Measurements from ENCODE around the gene SKAP1.

The SKAP1 gene

DNA sequence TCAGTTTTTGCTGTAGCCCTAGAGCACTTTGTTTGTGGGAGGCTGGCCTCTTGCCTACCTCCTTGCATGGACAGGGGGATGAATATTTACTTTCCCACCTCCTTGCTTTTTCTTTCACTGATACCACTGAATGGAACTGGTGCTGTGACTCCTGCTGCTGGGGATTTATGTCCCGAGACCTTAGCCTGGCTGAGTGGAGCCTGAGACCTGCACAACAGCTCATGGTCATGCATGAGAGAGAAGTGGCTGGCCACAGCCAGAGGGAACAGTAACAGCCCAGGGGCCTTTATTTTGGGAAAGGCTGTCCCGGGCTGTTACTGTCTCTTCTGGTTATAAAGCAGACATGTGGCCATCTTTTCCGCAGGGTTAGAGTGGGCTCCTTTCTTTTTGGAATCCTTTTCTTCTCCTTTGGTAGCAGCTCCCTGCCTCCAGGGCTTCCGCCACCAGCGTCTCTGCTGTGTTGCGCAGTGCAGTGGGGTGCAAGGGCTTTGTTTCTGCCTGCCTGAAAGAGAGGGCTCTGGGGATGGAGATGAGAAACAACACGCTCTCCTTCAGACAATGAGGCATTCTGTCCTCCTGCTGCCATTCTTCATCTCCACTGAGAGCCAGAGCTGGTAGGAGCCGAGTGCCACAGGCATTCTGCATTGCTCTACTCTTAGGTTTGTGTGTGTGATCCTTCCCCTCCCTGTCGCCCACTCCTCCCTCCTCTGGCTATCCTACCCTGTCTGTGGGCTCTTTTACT lies 307.9 kb downstream of the SKAP1 start:
- H3K9me2 ChIP-seq (replicated peaks; ENCODE audit: low read depth, low read length), result no peaks in the 10 kb centered on the region
- no peaks in the 10 kb centered on the region for H3K9me3 ChIP-seq (ENCODE audit: insufficient read depth, low read depth, low read length)
- TF ChIP-seq, protein P1, sequence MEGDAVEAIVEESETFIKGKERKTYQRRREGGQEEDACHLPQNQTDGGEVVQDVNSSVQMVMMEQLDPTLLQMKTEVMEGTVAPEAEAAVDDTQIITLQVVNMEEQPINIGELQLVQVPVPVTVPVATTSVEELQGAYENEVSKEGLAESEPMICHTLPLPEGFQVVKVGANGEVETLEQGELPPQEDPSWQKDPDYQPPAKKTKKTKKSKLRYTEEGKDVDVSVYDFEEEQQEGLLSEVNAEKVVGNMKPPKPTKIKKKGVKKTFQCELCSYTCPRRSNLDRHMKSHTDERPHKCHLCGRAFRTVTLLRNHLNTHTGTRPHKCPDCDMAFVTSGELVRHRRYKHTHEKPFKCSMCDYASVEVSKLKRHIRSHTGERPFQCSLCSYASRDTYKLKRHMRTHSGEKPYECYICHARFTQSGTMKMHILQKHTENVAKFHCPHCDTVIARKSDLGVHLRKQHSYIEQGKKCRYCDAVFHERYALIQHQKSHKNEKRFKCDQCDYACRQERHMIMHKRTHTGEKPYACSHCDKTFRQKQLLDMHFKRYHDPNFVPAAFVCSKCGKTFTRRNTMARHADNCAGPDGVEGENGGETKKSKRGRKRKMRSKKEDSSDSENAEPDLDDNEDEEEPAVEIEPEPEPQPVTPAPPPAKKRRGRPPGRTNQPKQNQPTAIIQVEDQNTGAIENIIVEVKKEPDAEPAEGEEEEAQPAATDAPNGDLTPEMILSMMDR (conservative IDR thresholded peaks at IDR 0.05; ENCODE audit: low read length), result no peak
- TF ChIP-seq EZH2phosphoT487 (IDR thresholded peaks at IDR 0.05; ENCODE audit: borderline replicate concordance), result no peak
- H3K79me2 ChIP-seq (ENCODE audit: insufficient read depth, low read length), result no peaks in the 10 kb centered on the region
- H2AFZ ChIP-seq (ENCODE audit: low read length), result no peak overlapping the region
- H3F3A ChIP-seq (ENCODE audit: low read depth), result no peaks in the 10 kb centered on the region
- no peaks in the 10 kb centered on the region for H3K27me3 ChIP-seq (ENCODE audit: insufficient read depth, low read length, poor library complexity, severe bottlenecking)
- H3K9ac ChIP-seq (ENCODE audit: low read depth, low read length, poor library complexity, severe bottlenecking), result no peak overlapping the region
- H4K20me1 ChIP-seq (ENCODE audit: insufficient read depth, low read length, poor library complexity, severe bottlenecking), result no peaks in the 10 kb centered on the region
- no peaks in the 10 kb centered on the region for H3K4me1 ChIP-seq (ENCODE audit: insufficient read depth, low read length, poor library complexity, severe bottlenecking)
- H3K36me3 ChIP-seq (ENCODE audit: insufficient read depth, low read length), result peaks cover 55% of the 10 kb centered on the region; the same call in 1 of the 2 replicates
- no peak overlapping the region for H3K4me3 ChIP-seq (ENCODE audit: low read length, poor library complexity, severe bottlenecking)
- H3K4me2 ChIP-seq (ENCODE audit: low read depth, low read length, poor library complexity, severe bottlenecking), result no peak overlapping the region

DNA sequence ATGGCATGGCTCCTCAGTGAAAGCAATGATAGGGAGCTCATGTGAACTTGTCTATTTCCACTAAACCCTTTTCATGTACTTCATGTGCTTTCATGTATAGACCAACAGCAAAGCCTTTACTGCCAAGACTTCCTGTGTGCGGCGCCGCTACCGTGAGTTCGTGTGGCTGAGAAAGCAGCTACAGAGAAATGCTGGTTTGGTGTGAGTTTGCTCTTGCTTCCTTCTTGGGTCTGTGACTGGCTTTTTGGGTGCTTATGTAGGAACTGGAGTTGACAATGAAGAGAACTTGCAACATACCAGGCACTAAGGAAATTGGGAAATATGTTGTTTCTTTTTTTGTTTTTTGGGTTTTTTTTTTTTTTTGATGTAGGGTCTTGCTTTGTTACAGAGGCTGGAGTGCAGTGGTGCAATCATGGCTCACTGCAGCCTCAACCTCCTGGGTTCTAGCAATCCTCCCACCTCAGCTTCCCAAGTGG lies 316.8 kb downstream of the SKAP1 start:
- peaks cover 40% of the 10 kb centered on the region for H3K4me1 ChIP-seq (ENCODE audit: insufficient read depth, low read length, poor library complexity, severe bottlenecking)
- peak overlapping the region; percentile 47 for H3K4me2 ChIP-seq (ENCODE audit: low read depth, low read length, poor library complexity, severe bottlenecking)
- no peaks in the 10 kb centered on the region for H3K27me3 ChIP-seq (ENCODE audit: insufficient read depth, low read length, poor library complexity, severe bottlenecking)
- TF ChIP-seq, protein P1 (conservative IDR thresholded peaks at IDR 0.05; ENCODE audit: low read length), result no peak
- no peak for TF ChIP-seq EZH2phosphoT487 (IDR thresholded peaks at IDR 0.05; ENCODE audit: borderline replicate concordance)
- H2AFZ ChIP-seq (ENCODE audit: low read length), result 0 out of 2 replicates have a peak overlapping the region, but pooled peaks have one; percentile 4
- H3F3A ChIP-seq (ENCODE audit: low read depth), result no peaks in the 10 kb centered on the region; the same call in 1 of the 2 replicates
- peak overlapping the region; percentile 49 for H3K9ac ChIP-seq (ENCODE audit: low read depth, low read length, poor library complexity, severe bottlenecking)
- H3K4me3 ChIP-seq (ENCODE audit: low read length, poor library complexity, severe bottlenecking), result peak overlapping the region; percentile 47
- peaks cover 57% of the 10 kb centered on the region for H3K79me2 ChIP-seq (ENCODE audit: insufficient read depth, low read length)
- peaks cover 31% of the 10 kb centered on the region; the same call in 1 of the 2 replicates for H3K36me3 ChIP-seq (ENCODE audit: insufficient read depth, low read length)
- H3K9me3 ChIP-seq (ENCODE audit: insufficient read depth, low read depth, low read length), result no peaks in the 10 kb centered on the region
- no peaks in the 10 kb centered on the region for H3K9me2 ChIP-seq (replicated peaks; ENCODE audit: low read depth, low read length)
- H4K20me1 ChIP-seq (ENCODE audit: insufficient read depth, low read length, poor library complexity, severe bottlenecking), result peaks cover 4% of the 10 kb centered on the region

DNA sequence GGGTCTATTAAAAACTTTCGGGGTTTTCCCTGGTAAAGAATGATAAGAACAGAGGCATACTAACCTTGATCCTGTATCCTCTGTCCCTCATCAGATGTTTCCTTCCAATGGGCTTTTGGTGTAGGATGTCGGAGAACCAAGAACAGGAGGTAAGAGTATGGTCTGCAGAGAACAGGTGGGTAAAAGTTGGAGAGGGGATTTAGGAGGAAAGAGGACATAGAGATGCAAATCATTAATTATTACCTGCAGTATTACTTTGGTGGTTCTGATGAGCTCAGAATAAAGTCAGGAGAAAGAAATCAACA lies 318.1 kb downstream of the SKAP1 start:
- Histone ChIP-seq H3K27me3 (ENCODE audit: insufficient read depth, low read length, poor library complexity, severe bottlenecking) (no peaks in the 10 kb centered on the region), H3K4me1 (ENCODE audit: insufficient read depth, low read length, poor library complexity, severe bottlenecking) (peaks cover 41% of the 10 kb centered on the region), H2AFZ (ENCODE audit: low read length) (no peak overlapping the region), H3K9me2 (replicated peaks; ENCODE audit: low read depth, low read length) (no peaks in the 10 kb centered on the region), H3K79me2 (ENCODE audit: insufficient read depth, low read length) (peaks cover 64% of the 10 kb centered on the region), H4K20me1 (ENCODE audit: insufficient read depth, low read length, poor library complexity, severe bottlenecking) (peaks cover 4% of the 10 kb centered on the region), H3K4me3 (ENCODE audit: low read length, poor library complexity, severe bottlenecking) (peak overlapping the region; percentile 47), H3K9me3 (ENCODE audit: insufficient read depth, low read depth, low read length) (no peaks in the 10 kb centered on the region), H3F3A (ENCODE audit: low read depth) (no peaks in the 10 kb centered on the region; the same call in 1 of the 2 replicates), H3K36me3 (ENCODE audit: insufficient read depth, low read length) (peaks cover 22% of the 10 kb centered on the region; the same call in 1 of the 2 replicates), H3K9ac (ENCODE audit: low read depth, low read length, poor library complexity, severe bottlenecking) (peak overlapping the region; percentile 25), H3K4me2 (ENCODE audit: low read depth, low read length, poor library complexity, severe bottlenecking) (peak overlapping the region; percentile 47)
- no peak for TF ChIP-seq EZH2phosphoT487 (IDR thresholded peaks at IDR 0.05; ENCODE audit: borderline replicate concordance)
- TF ChIP-seq, protein P1 (conservative IDR thresholded peaks at IDR 0.05; ENCODE audit: low read length), result no peak
